Progenitor cell of endocrine pancreas (in vitro differentiated cells): ENCODE measurements around the gene IMPG2. TPM values are rescaled to one million over a fixed set of nuclear protein-coding genes. Genes with fewer than 3 reads are reported as not detected.

ENCODE experiments used
- DNase-seq: peaks from one replicate; pipeline ENCODE4 v3.0.0; 2021; ENCODE audit warnings: low spot score; ENCODE audit not compliant: unreplicated experiment
- H3K27ac Mint-ChIP-seq: 2 replicates; pipeline ENCODE4 v1.8.0; 2021; ENCODE audit warnings: mild to moderate bottlenecking, moderate library complexity, mixed read lengths
- H3K27me3 Mint-ChIP-seq: 2 replicates; pipeline ENCODE4 v1.8.0; 2021; ENCODE audit warnings: mixed read lengths
- H3K36me3 Mint-ChIP-seq: 2 replicates; pipeline ENCODE4 v1.8.0; 2022; ENCODE audit warnings: mixed read lengths; ENCODE audit not compliant: insufficient read depth
- H3K4me1 Mint-ChIP-seq: 2 replicates; pipeline ENCODE4 v1.8.0; 2021; ENCODE audit warnings: low read depth, mixed read lengths
- H3K4me3 Mint-ChIP-seq: 2 replicates; pipeline ENCODE4 v1.8.0; 2021; ENCODE audit warnings: low read depth, mild to moderate bottlenecking, moderate library complexity, mixed read lengths
- H3K9me3 Mint-ChIP-seq: 2 replicates; pipeline ENCODE4 v1.8.0; 2021; ENCODE audit warnings: low read depth, mixed read lengths
- total RNA-seq: library from RNA; stranded (reverse); gene quantifications from 2 replicates; pipeline ENCODE4 v1.2.1, GENCODE V29; 2021
- TF ChIP-seq, protein P1 (sequence below): fragments of 200-600 bp; sonication (generic); IDR thresholded peaks from one replicate; pipeline ENCODE4 v1.5.0; 2021; ENCODE audit warnings: antibody characterized with exemption, mild to moderate bottlenecking; ENCODE audit not compliant: unreplicated experiment

Gene IMPG2
- total RNA-seq, 1 donor from 2014 or later: 0.98 TPM

- no peaks in the 10 kb centered on the region for H3K4me1 Mint-ChIP-seq
- no peaks in the 10 kb centered on the region for H3K36me3 Mint-ChIP-seq
- TF ChIP-seq, protein P1, sequence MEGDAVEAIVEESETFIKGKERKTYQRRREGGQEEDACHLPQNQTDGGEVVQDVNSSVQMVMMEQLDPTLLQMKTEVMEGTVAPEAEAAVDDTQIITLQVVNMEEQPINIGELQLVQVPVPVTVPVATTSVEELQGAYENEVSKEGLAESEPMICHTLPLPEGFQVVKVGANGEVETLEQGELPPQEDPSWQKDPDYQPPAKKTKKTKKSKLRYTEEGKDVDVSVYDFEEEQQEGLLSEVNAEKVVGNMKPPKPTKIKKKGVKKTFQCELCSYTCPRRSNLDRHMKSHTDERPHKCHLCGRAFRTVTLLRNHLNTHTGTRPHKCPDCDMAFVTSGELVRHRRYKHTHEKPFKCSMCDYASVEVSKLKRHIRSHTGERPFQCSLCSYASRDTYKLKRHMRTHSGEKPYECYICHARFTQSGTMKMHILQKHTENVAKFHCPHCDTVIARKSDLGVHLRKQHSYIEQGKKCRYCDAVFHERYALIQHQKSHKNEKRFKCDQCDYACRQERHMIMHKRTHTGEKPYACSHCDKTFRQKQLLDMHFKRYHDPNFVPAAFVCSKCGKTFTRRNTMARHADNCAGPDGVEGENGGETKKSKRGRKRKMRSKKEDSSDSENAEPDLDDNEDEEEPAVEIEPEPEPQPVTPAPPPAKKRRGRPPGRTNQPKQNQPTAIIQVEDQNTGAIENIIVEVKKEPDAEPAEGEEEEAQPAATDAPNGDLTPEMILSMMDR: no peak
- H3K27ac Mint-ChIP-seq: no peak overlapping the region
- H3K9me3 Mint-ChIP-seq: no peaks in the 10 kb centered on the region
- no peaks in the 10 kb centered on the region for H3K27me3 Mint-ChIP-seq
- no peak for DNase-seq
- no peak overlapping the region for H3K4me3 Mint-ChIP-seq
Observed at GRCh38 chr3:101278727-101279126, 41.6 kb downstream of the IMPG2 start.

DNA sequence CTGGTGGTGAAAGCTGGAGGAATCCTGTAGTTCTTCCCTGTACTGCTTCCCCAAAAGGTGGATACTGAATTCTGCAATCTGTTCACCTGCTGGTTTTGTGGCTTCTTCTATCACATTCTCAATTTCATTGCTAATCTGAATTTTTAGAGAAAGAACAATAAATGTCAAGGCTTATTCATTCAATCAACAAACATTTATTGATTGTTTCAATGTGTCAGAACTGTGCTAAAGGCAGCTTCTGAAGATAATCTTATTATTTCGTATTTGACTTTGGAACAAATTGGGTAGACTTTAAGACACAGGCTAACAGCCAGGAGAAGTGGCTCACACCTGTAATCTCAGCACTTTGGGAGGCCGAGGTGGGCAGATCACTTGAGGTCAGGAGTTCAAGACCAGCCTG lies 46.8 kb downstream of the IMPG2 start:
- TF ChIP-seq, protein P1: no peak
- no peak overlapping the region for H3K4me3 Mint-ChIP-seq
- peaks cover 1% of the 10 kb centered on the region for H3K36me3 Mint-ChIP-seq
- no peaks in the 10 kb centered on the region for H3K9me3 Mint-ChIP-seq
- no peak for DNase-seq
- H3K27me3 Mint-ChIP-seq: no peaks in the 10 kb centered on the region
- no peaks in the 10 kb centered on the region for H3K4me1 Mint-ChIP-seq
- H3K27ac Mint-ChIP-seq: no peak overlapping the region

GRCh38 chr3:101273156-101273555 lies 47.2 kb downstream of the IMPG2 start:
- no peak for DNase-seq

DNA sequence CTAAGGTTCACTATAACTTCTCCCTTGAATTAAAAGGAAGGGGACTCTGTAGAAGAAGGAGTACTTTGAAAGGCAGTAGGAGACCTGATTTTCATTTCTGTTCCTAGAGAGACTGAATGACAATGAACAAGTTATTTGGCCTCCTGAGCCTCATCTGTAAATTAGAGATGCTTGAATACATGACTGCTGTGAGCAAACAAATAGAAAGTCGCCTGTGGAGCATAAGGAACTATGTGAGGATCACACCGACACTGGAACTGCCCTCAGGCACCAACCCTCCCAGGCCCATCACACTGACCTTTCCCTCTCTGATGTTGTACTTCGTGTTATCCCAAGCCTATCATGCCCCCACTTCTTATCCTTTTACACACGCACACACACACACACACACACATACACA lies 48.6 kb downstream of the IMPG2 start:
- no peak for DNase-seq
- Mint-ChIP-seq H3K4me1 (no peaks in the 10 kb centered on the region), H3K27me3 (no peaks in the 10 kb centered on the region), H3K4me3 (no peak overlapping the region), H3K36me3 (peaks cover 1% of the 10 kb centered on the region), H3K27ac (peak overlapping the region; percentile 4), H3K9me3 (no peaks in the 10 kb centered on the region)
- TF ChIP-seq, protein P1: no peak

More at GRCh38 chr3:101273156-101273555, 47.2 kb downstream of the IMPG2 start:
- TF ChIP-seq, protein P1: no peak
- Mint-ChIP-seq H3K9me3 (no peaks in the 10 kb centered on the region), H3K27ac (no peak overlapping the region), H3K4me3 (no peak overlapping the region), H3K4me1 (no peaks in the 10 kb centered on the region), H3K27me3 (no peaks in the 10 kb centered on the region), H3K36me3 (peaks cover 1% of the 10 kb centered on the region)

GRCh38 chr3:101270149-101270548 lies 50.2 kb downstream of the IMPG2 start:
- H3K4me1 Mint-ChIP-seq: no peaks in the 10 kb centered on the region
- H3K27me3 Mint-ChIP-seq: no peaks in the 10 kb centered on the region

More at GRCh38 chr3:101270149-101270548, 50.2 kb downstream of the IMPG2 start:
- H3K27ac Mint-ChIP-seq: no peak overlapping the region
- TF ChIP-seq, protein P1: no peak
- H3K36me3 Mint-ChIP-seq: peaks cover 6% of the 10 kb centered on the region
- H3K4me3 Mint-ChIP-seq: no peak overlapping the region
- peaks cover 9% of the 10 kb centered on the region for H3K9me3 Mint-ChIP-seq
- DNase-seq: no peak
